Activated naive CD4-positive, alpha-beta T cell treated with anti-CD3 and anti-CD28 coated beads, Interleukin-2, amount 50 U/mL, for 24 hours (primary cell): ENCODE results near the gene LYRM4.
A peak's percentile ranks its signal among the peaks of the same experiment; 100 is the strongest.

Source experiments
- H3K27ac Mint-ChIP-seq: one replicate; pipeline ENCODE4 v1.8.0; 2021; ENCODE audit warnings: mild to moderate bottlenecking, mixed read lengths
- H3K27me3 Mint-ChIP-seq: one replicate; pipeline ENCODE4 v1.8.0; 2021; ENCODE audit warnings: mixed read lengths
- H3K36me3 Mint-ChIP-seq: one replicate; pipeline ENCODE4 v1.8.0; 2021; ENCODE audit warnings: mixed read lengths
- H3K4me1 Mint-ChIP-seq: one replicate; pipeline ENCODE4 v1.8.0; 2021; ENCODE audit warnings: mixed read lengths
- H3K4me3 Mint-ChIP-seq: one replicate; pipeline ENCODE4 v1.8.0; 2021; ENCODE audit warnings: mild to moderate bottlenecking, mixed read lengths
- H3K9me3 Mint-ChIP-seq: one replicate; pipeline ENCODE4 v1.8.0; 2021; ENCODE audit warnings: mixed read lengths

LYRM4 gene

GRCh38 chr6:5163247-5163646, 97.5 kb downstream of the LYRM4 start:
- Mint-ChIP-seq H3K36me3 (peaks cover 2% of the 10 kb centered on the region), H3K4me3 (no peak overlapping the region), H3K4me1 (peaks cover 6% of the 10 kb centered on the region), H3K27me3 (no peaks in the 10 kb centered on the region), H3K27ac (no peak overlapping the region), H3K9me3 (no peaks in the 10 kb centered on the region)

- Mint-ChIP-seq H3K27me3 (no peaks in the 10 kb centered on the region), H3K4me1 (peaks cover 6% of the 10 kb centered on the region), H3K27ac (no peak overlapping the region), H3K4me3 (no peak overlapping the region), H3K36me3 (peaks cover 1% of the 10 kb centered on the region), H3K9me3 (no peaks in the 10 kb centered on the region)
Measured at GRCh38 chr6:5162355-5162754, 98.4 kb downstream of the LYRM4 start.

- H3K36me3 Mint-ChIP-seq = no peaks in the 10 kb centered on the region
- H3K27me3 Mint-ChIP-seq = no peaks in the 10 kb centered on the region
- H3K4me3 Mint-ChIP-seq = no peak overlapping the region
- no peaks in the 10 kb centered on the region for H3K9me3 Mint-ChIP-seq
- H3K27ac Mint-ChIP-seq = no peak overlapping the region
- no peaks in the 10 kb centered on the region for H3K4me1 Mint-ChIP-seq
Measured at GRCh38 chr6:5160206-5160605, 100.5 kb downstream of the LYRM4 start.

GRCh38 chr6:5159162-5159561, 101.6 kb downstream of the LYRM4 start:
- H3K4me1 Mint-ChIP-seq = no peaks in the 10 kb centered on the region
- no peaks in the 10 kb centered on the region for H3K9me3 Mint-ChIP-seq
- H3K27me3 Mint-ChIP-seq = no peaks in the 10 kb centered on the region
- no peak overlapping the region for H3K27ac Mint-ChIP-seq
- H3K4me3 Mint-ChIP-seq = no peak overlapping the region
- H3K36me3 Mint-ChIP-seq = no peaks in the 10 kb centered on the region

GRCh38 chr6:5158180-5158579, 102.6 kb downstream of the LYRM4 start:
- Mint-ChIP-seq H3K4me1 (no peaks in the 10 kb centered on the region), H3K27me3 (no peaks in the 10 kb centered on the region), H3K27ac (no peak overlapping the region), H3K4me3 (no peak overlapping the region), H3K9me3 (no peaks in the 10 kb centered on the region), H3K36me3 (no peaks in the 10 kb centered on the region)

GRCh38 chr6:5157621-5158138, 103.1 kb downstream of the LYRM4 start:
- Mint-ChIP-seq H3K4me1 (no peaks in the 10 kb centered on the region), H3K4me3 (no peak overlapping the region), H3K27ac (peak overlapping the region; percentile 62), H3K9me3 (no peaks in the 10 kb centered on the region), H3K36me3 (no peaks in the 10 kb centered on the region), H3K27me3 (no peaks in the 10 kb centered on the region)

GRCh38 chr6:5156627-5157026, 104.1 kb downstream of the LYRM4 start:
- Mint-ChIP-seq H3K9me3 (no peaks in the 10 kb centered on the region), H3K36me3 (no peaks in the 10 kb centered on the region), H3K27ac (no peak overlapping the region), H3K4me1 (no peaks in the 10 kb centered on the region), H3K27me3 (no peaks in the 10 kb centered on the region), H3K4me3 (no peak overlapping the region)

GRCh38 chr6:5155906-5156305, 104.8 kb downstream of the LYRM4 start:
- H3K4me3 Mint-ChIP-seq = no peak overlapping the region
- H3K27ac Mint-ChIP-seq = no peak overlapping the region
- no peaks in the 10 kb centered on the region for H3K4me1 Mint-ChIP-seq
- no peaks in the 10 kb centered on the region for H3K27me3 Mint-ChIP-seq
- H3K9me3 Mint-ChIP-seq = no peaks in the 10 kb centered on the region
- no peaks in the 10 kb centered on the region for H3K36me3 Mint-ChIP-seq

- Mint-ChIP-seq H3K36me3 (no peaks in the 10 kb centered on the region), H3K4me1 (no peaks in the 10 kb centered on the region), H3K9me3 (no peaks in the 10 kb centered on the region), H3K4me3 (no peak overlapping the region), H3K27ac (no peak overlapping the region), H3K27me3 (no peaks in the 10 kb centered on the region)
Measured at GRCh38 chr6:5153186-5153585, 107.6 kb downstream of the LYRM4 start.

GRCh38 chr6:5152460-5152859, 108.3 kb downstream of the LYRM4 start:
- Mint-ChIP-seq H3K27ac (no peak overlapping the region), H3K4me1 (no peaks in the 10 kb centered on the region), H3K9me3 (no peaks in the 10 kb centered on the region), H3K36me3 (no peaks in the 10 kb centered on the region), H3K27me3 (no peaks in the 10 kb centered on the region), H3K4me3 (no peak overlapping the region)

- Mint-ChIP-seq H3K4me3 (no peak overlapping the region), H3K27ac (no peak overlapping the region), H3K9me3 (no peaks in the 10 kb centered on the region), H3K27me3 (no peaks in the 10 kb centered on the region), H3K4me1 (no peaks in the 10 kb centered on the region), H3K36me3 (no peaks in the 10 kb centered on the region)
Measured at GRCh38 chr6:5151955-5152401, 108.8 kb downstream of the LYRM4 start.

GRCh38 chr6:5151360-5151954, 109.3 kb downstream of the LYRM4 start:
- Mint-ChIP-seq H3K4me1 (no peaks in the 10 kb centered on the region), H3K4me3 (no peak overlapping the region), H3K9me3 (no peaks in the 10 kb centered on the region), H3K27me3 (no peaks in the 10 kb centered on the region), H3K36me3 (no peaks in the 10 kb centered on the region), H3K27ac (no peak overlapping the region)

- Mint-ChIP-seq H3K27ac (no peak overlapping the region), H3K4me1 (no peaks in the 10 kb centered on the region)
Measured at GRCh38 chr6:5150551-5151075, 110.1 kb downstream of the LYRM4 start.

GRCh38 chr6:5149891-5150290, 110.9 kb downstream of the LYRM4 start:
- no peak overlapping the region for H3K4me3 Mint-ChIP-seq
- no peaks in the 10 kb centered on the region for H3K36me3 Mint-ChIP-seq
- H3K9me3 Mint-ChIP-seq = no peaks in the 10 kb centered on the region

More at GRCh38 chr6:5150551-5151075, 110.1 kb downstream of the LYRM4 start:
- Mint-ChIP-seq H3K36me3 (no peaks in the 10 kb centered on the region), H3K9me3 (no peaks in the 10 kb centered on the region), H3K4me3 (no peak overlapping the region), H3K27me3 (no peaks in the 10 kb centered on the region)

GRCh38 chr6:5149159-5149704, 111.5 kb downstream of the LYRM4 start:
- H3K4me3 Mint-ChIP-seq = no peak overlapping the region
- H3K27ac Mint-ChIP-seq = no peak overlapping the region
- no peaks in the 10 kb centered on the region for H3K9me3 Mint-ChIP-seq
- no peaks in the 10 kb centered on the region for H3K27me3 Mint-ChIP-seq
- no peaks in the 10 kb centered on the region for H3K36me3 Mint-ChIP-seq
- no peaks in the 10 kb centered on the region for H3K4me1 Mint-ChIP-seq

More at GRCh38 chr6:5149891-5150290, 110.9 kb downstream of the LYRM4 start:
- Mint-ChIP-seq H3K27me3 (no peaks in the 10 kb centered on the region), H3K27ac (no peak overlapping the region), H3K4me1 (no peaks in the 10 kb centered on the region)

GRCh38 chr6:5146398-5146797, 114.4 kb downstream of the LYRM4 start:
- Mint-ChIP-seq H3K9me3 (no peaks in the 10 kb centered on the region), H3K27ac (no peak overlapping the region), H3K4me1 (peaks cover 4% of the 10 kb centered on the region), H3K4me3 (no peak overlapping the region), H3K27me3 (no peaks in the 10 kb centered on the region), H3K36me3 (peaks cover 2% of the 10 kb centered on the region)
